Calu3 (cell line): ENCODE results near the gene HSPG2. TPM values are rescaled to one million over a fixed set of nuclear protein-coding genes. Genes with fewer than 3 reads are reported as not detected.
A peak's percentile ranks its signal among the peaks of the same experiment; 100 is the strongest.

ENCODE experiments used
- BruUV-seq: library from RNA; stranded (reverse); fragments of 400-500 nt; replicated peaks from 2 replicates; lab custom pipeline; 2021; lab: Mats Ljungman, UMichigan
- CTCF ChIA-PET: fragments of 300-600 bp; sonication (Branson Sonifier 250); formaldehyde crosslinking; loops from one replicate; lab custom pipeline; 2022; ENCODE audit warnings: antibody characterized with exemption; lab: Charles Lee
- DNase-seq: peaks from one replicate; pipeline ENCODE4 v3.0.0; 2022
- H3K27ac Mint-ChIP-seq: one replicate; pipeline ENCODE4 v1.8.0; 2022; ENCODE audit warnings: mixed read lengths; ENCODE audit not compliant: unreplicated experiment
- H3K27me3 Mint-ChIP-seq: one replicate; pipeline ENCODE4 v1.8.0; 2022; ENCODE audit warnings: mixed read lengths; ENCODE audit not compliant: unreplicated experiment
- H3K36me3 Mint-ChIP-seq: one replicate; pipeline ENCODE4 v1.8.0; 2022; ENCODE audit warnings: mild to moderate bottlenecking, moderate library complexity, mixed read lengths; ENCODE audit not compliant: insufficient read depth, unreplicated experiment
- H3K4me1 Mint-ChIP-seq: one replicate; pipeline ENCODE4 v1.8.0; 2022; ENCODE audit warnings: mild to moderate bottlenecking, low read depth, mixed read lengths; ENCODE audit not compliant: unreplicated experiment
- H3K4me3 Mint-ChIP-seq: one replicate; pipeline ENCODE4 v1.8.0; 2022; ENCODE audit warnings: mild to moderate bottlenecking, low read depth, moderate library complexity, mixed read lengths; ENCODE audit not compliant: unreplicated experiment
- H3K9me3 Mint-ChIP-seq: one replicate; pipeline ENCODE4 v1.8.0; 2022; ENCODE audit warnings: low read depth, mixed read lengths; ENCODE audit not compliant: unreplicated experiment
- intact Hi-C: fragments of 100-400 bp; cut with micrococcal nuclease; formaldehyde crosslinking; loops from one replicate; pipeline ENCODE4 v1.10.0; 2022; ENCODE audit not compliant: unreplicated experiment
- total RNA-seq: library from RNA; stranded (reverse); gene quantifications from 2 replicates; pipeline ENCODE4 v1.2.3, GENCODE V29; 2022
- TF ChIP-seq, protein P1 (sequence below): fragments of 200-600 bp; IDR thresholded peaks from one replicate; pipeline ENCODE4 v1.8.0; 2022; ENCODE audit warnings: antibody characterized with exemption; ENCODE audit not compliant: unreplicated experiment

The HSPG2 gene
- total RNA-seq, 1 experiment from 2014 or later, result 397 TPM

GRCh38 chr1:21942464-21942863 lies 5.4 kb upstream of the HSPG2 start:
- Mint-ChIP-seq H3K27ac (no peak overlapping the region), H3K36me3 (peaks cover 21% of the 10 kb centered on the region), H3K4me1 (peaks cover 22% of the 10 kb centered on the region), H3K27me3 (no peaks in the 10 kb centered on the region), H3K9me3 (no peaks in the 10 kb centered on the region), H3K4me3 (no peak overlapping the region)
- DNase-seq, result no peak
- intact Hi-C loops, result no loop called here
- no TSS peak for BruUV-seq
- CTCF ChIA-PET, result no interaction called here
- TF ChIP-seq, protein P1, sequence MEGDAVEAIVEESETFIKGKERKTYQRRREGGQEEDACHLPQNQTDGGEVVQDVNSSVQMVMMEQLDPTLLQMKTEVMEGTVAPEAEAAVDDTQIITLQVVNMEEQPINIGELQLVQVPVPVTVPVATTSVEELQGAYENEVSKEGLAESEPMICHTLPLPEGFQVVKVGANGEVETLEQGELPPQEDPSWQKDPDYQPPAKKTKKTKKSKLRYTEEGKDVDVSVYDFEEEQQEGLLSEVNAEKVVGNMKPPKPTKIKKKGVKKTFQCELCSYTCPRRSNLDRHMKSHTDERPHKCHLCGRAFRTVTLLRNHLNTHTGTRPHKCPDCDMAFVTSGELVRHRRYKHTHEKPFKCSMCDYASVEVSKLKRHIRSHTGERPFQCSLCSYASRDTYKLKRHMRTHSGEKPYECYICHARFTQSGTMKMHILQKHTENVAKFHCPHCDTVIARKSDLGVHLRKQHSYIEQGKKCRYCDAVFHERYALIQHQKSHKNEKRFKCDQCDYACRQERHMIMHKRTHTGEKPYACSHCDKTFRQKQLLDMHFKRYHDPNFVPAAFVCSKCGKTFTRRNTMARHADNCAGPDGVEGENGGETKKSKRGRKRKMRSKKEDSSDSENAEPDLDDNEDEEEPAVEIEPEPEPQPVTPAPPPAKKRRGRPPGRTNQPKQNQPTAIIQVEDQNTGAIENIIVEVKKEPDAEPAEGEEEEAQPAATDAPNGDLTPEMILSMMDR, result no peak

DNA sequence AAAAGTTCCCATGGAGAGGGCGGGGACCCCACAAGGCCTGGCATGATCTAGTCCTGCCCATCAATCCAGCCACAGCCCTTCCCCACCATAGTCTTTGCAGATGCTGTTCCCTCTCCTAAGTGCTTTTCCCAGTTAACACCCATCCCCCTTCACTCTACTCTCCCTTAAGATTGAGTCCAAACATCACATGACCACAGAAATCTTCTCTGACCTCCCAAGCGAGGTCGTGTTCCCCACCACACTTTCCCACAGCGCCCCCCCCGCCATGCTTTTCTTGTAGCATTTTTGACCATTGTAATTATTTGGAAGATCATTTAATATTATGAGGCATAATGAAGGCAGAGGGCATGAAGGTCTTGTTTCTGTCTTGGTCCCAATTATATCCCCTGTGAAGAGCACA lies 4.3 kb upstream of the HSPG2 start:
- TF ChIP-seq, protein P1, result no peak
- no peaks in the 10 kb centered on the region for H3K27me3 Mint-ChIP-seq
- intact Hi-C loops, result no loop called here
- no peak for DNase-seq
- H3K9me3 Mint-ChIP-seq, result no peaks in the 10 kb centered on the region
- H3K4me1 Mint-ChIP-seq, result peaks cover 25% of the 10 kb centered on the region
- H3K36me3 Mint-ChIP-seq, result peaks cover 27% of the 10 kb centered on the region
- no peak overlapping the region for H3K27ac Mint-ChIP-seq
- CTCF ChIA-PET, result no interaction called here
- no TSS peak for BruUV-seq
- no peak overlapping the region for H3K4me3 Mint-ChIP-seq

GRCh38 chr1:21940492-21940891 lies 3.4 kb upstream of the HSPG2 start:
- Mint-ChIP-seq H3K27me3 (no peaks in the 10 kb centered on the region), H3K4me3 (no peak overlapping the region), H3K9me3 (no peaks in the 10 kb centered on the region), H3K36me3 (peaks cover 36% of the 10 kb centered on the region), H3K4me1 (peaks cover 27% of the 10 kb centered on the region), H3K27ac (no peak overlapping the region)
- intact Hi-C loops, result no loop called here
- CTCF ChIA-PET, result interaction anchor here (0.8 to 1.6 kb wide), 2 partner anchors 15 to 16 kb away, joined by 3 to 4 read pairs; no protein-coding TSS in a partner anchor
- TF ChIP-seq, protein P1, result no peak
- BruUV-seq, result no TSS peak
- no peak for DNase-seq

DNA sequence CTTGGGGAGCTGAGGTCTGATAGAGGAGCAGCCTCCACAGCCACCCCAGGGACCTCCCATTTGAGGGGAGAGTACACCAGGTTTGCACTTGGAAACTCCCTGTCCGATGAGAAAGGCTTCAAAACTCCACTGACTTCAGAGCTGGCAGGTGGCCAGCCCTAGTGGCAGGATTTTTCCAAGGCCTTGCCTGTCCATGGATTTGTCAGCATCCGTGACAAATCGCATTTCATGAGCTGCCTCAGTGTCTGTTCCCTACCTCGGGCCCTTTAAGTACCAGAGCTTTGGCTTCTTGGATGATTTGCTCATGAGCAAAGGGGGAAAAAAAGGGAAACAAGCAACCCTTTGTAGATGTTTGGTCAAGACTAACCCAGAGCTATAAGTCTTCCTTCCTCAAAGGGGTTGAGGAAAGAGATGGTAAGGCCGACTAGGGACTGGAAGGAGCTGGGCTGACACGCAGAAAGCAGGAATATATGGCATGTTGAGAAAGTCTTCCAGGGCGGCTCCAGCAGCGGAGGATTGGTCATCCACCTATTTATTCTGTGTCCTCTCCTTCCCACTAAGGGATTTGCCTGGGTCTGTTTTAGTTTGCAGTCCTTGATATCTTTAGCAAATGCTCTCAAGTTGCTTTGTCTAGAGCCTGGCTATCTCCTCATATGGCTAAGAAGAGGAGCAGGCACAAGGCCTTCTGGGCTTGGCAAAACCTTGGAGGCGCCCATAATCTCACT lies 2.7 kb upstream of the HSPG2 start:
- peaks cover 30% of the 10 kb centered on the region for H3K4me1 Mint-ChIP-seq
- CTCF ChIA-PET, result interaction anchor here (0.5 to 1.6 kb wide), 3 partner anchors 15 to 501 kb away, joined by 3 to 4 read pairs (median 3); no protein-coding TSS in a partner anchor
- intact Hi-C loops, result no loop called here
- H3K27me3 Mint-ChIP-seq, result no peaks in the 10 kb centered on the region
- DNase-seq, result peak; percentile 71
- BruUV-seq, result no TSS peak
- H3K9me3 Mint-ChIP-seq, result no peaks in the 10 kb centered on the region
- H3K4me3 Mint-ChIP-seq, result no peak overlapping the region
- TF ChIP-seq, protein P1, result no peak
- peak overlapping the region; percentile 17 for H3K27ac Mint-ChIP-seq
- peaks cover 43% of the 10 kb centered on the region for H3K36me3 Mint-ChIP-seq
